Activated CD4-positive, alpha-beta T cell treated with anti-CD3 and anti-CD28 coated beads for 1 hour (primary cell): ENCODE measurements around the gene EDN3.

Experiments
- DNase-seq: peaks from one replicate; pipeline ENCODE4 v3.0.0-alpha.2; 2020

EDN3 gene

GRCh38 chr20:59365611-59366285, 65.3 kb downstream of the EDN3 start:
- no peak for DNase-seq

GRCh38 chr20:59371431-59371830, 71.0 kb downstream of the EDN3 start:
- no peak for DNase-seq

GRCh38 chr20:59374261-59374660, 73.8 kb downstream of the EDN3 start:
- no peak for DNase-seq

GRCh38 chr20:59375541-59375940, 75.1 kb downstream of the EDN3 start:
- no peak for DNase-seq
